PFSK-1 (cell line): ENCODE data around the gene CD5L.

Experiments
- POLR2AphosphoS5 ChIP-seq: IDR thresholded peaks from 2 replicates; pipeline ENCODE4 v1.6.1; 2012; ENCODE audit warnings: low read depth, mild to moderate bottlenecking, control low read depth, low read length, moderate library complexity
- REST ChIP-seq, 2 experiments: IDR thresholded peaks; 2 replicates each; pipeline versions ENCODE4 v1.6.1 to v1.8.0; 2011 to 2012; ENCODE audit warnings: low read depth in 2 of 2, low read length in 2 of 2, control low read depth in 1 of 2, inconsistent platforms in 1 of 2, mild to moderate bottlenecking in 1 of 2, moderate library complexity in 1 of 2; ENCODE audit not compliant: insufficient read depth in 1 of 2
- SIN3A ChIP-seq: IDR thresholded peaks from 2 replicates; pipeline ENCODE4 v1.6.1; 2012; ENCODE audit warnings: mild to moderate bottlenecking, low read length, moderate library complexity, borderline replicate concordance; ENCODE audit not compliant: insufficient read depth
- TAF1 ChIP-seq: IDR thresholded peaks from 2 replicates; pipeline ENCODE4 v1.6.1; 2012; ENCODE audit warnings: low read length, control low read depth, borderline replicate concordance; ENCODE audit not compliant: insufficient read depth

- TF ChIP-seq POLR2AphosphoS5 = no peak
- no peak for TF ChIP-seq REST (IDR thresholded peaks at IDR 0.05; ENCODE audit: insufficient read depth in 1 of 2, low read depth in 2 of 2, low read length in 2 of 2)
- TF ChIP-seq SIN3A = no peak
- no peak for TF ChIP-seq TAF1
Observed at GRCh38 chr1:157849229-157849875, 7.7 kb upstream of the CD5L start.
